ENCODE data around the gene BZW2.
A peak's percentile ranks its signal among the peaks of the same experiment; 100 is the strongest.
"Not testable (repeated sequence)": the region's sequence is repeated elsewhere in the genome, so short reads cannot be mapped to it uniquely, and the experiment has no call there.

BZW2 gene

GRCh38 chr7:16644636-16645592 lies 1.1 kb upstream of the BZW2 start:
- peak; percentile 73 for DNase-seq (ENCODE audit: low spot score)

- DNase-seq (ENCODE audit: low spot score), result peak; percentile 18
These were observed 591 bp downstream of the BZW2 start for GRCh38 chr7:16646472-16647072.

- no peak for DNase-seq (ENCODE audit: low spot score)
These were observed 1.5 kb downstream of the BZW2 start for GRCh38 chr7:16647435-16647960.

GRCh38 chr7:16648551-16648950 lies 2.6 kb downstream of the BZW2 start:
- no peak for DNase-seq (ENCODE audit: low spot score)

- DNase-seq (ENCODE audit: low spot score), result no peak
These were observed 3.2 kb downstream of the BZW2 start for GRCh38 chr7:16649196-16649595.

GRCh38 chr7:16650266-16650665 lies 4.3 kb downstream of the BZW2 start:
- DNase-seq (ENCODE audit: low spot score), result no peak

- DNase-seq (ENCODE audit: low spot score), result no peak
These were observed 5.6 kb downstream of the BZW2 start for GRCh38 chr7:16651396-16652239.

GRCh38 chr7:16652240-16652583 lies 6.2 kb downstream of the BZW2 start:
- DNase-seq (ENCODE audit: low spot score), result no peak

- no peak for DNase-seq (ENCODE audit: low spot score)
These were observed 6.9 kb downstream of the BZW2 start for GRCh38 chr7:16652888-16653287.

- DNase-seq (ENCODE audit: low spot score), result no peak
These were observed 9.4 kb downstream of the BZW2 start for GRCh38 chr7:16655394-16655793.

- DNase-seq (ENCODE audit: low spot score), result no peak
These were observed 10.2 kb downstream of the BZW2 start for GRCh38 chr7:16656141-16656540.

GRCh38 chr7:16657656-16658279 lies 11.8 kb downstream of the BZW2 start:
- DNase-seq (ENCODE audit: low spot score), result peak; percentile 77

- DNase-seq (ENCODE audit: low spot score), result not testable (repeated sequence)
These were observed 14.0 kb downstream of the BZW2 start for GRCh38 chr7:16659854-16660497.

- no peak for DNase-seq (ENCODE audit: low spot score)
These were observed 14.9 kb downstream of the BZW2 start for GRCh38 chr7:16660702-16661464.

GRCh38 chr7:16661924-16662323 lies 15.9 kb downstream of the BZW2 start:
- no peak for DNase-seq (ENCODE audit: low spot score)

GRCh38 chr7:16667355-16667754 lies 21.4 kb downstream of the BZW2 start:
- no peak for DNase-seq (ENCODE audit: low spot score)

- DNase-seq (ENCODE audit: low spot score), result peak; percentile 89
These were observed 22.3 kb downstream of the BZW2 start for GRCh38 chr7:16668049-16668858.

- DNase-seq (ENCODE audit: low spot score), result no peak
These were observed 23.0 kb downstream of the BZW2 start for GRCh38 chr7:16668978-16669377.

GRCh38 chr7:16669581-16669980 lies 23.6 kb downstream of the BZW2 start:
- no peak for DNase-seq (ENCODE audit: low spot score)

GRCh38 chr7:16670021-16670420 lies 24.0 kb downstream of the BZW2 start:
- peak; percentile 55 for DNase-seq (ENCODE audit: low spot score)
